GM12874 (cell line): ENCODE measurements around the gene ENPP7.

Experiments used
- TF ChIP-seq, protein P1 (sequence below): IDR thresholded peaks from 2 replicates; pipeline ENCODE4 v1.5.1; 2011; ENCODE audit warnings: low read depth, mild to moderate bottlenecking, control low read depth, low read length, moderate library complexity; ENCODE audit not compliant: insufficient read depth

ENPP7 gene

DNA sequence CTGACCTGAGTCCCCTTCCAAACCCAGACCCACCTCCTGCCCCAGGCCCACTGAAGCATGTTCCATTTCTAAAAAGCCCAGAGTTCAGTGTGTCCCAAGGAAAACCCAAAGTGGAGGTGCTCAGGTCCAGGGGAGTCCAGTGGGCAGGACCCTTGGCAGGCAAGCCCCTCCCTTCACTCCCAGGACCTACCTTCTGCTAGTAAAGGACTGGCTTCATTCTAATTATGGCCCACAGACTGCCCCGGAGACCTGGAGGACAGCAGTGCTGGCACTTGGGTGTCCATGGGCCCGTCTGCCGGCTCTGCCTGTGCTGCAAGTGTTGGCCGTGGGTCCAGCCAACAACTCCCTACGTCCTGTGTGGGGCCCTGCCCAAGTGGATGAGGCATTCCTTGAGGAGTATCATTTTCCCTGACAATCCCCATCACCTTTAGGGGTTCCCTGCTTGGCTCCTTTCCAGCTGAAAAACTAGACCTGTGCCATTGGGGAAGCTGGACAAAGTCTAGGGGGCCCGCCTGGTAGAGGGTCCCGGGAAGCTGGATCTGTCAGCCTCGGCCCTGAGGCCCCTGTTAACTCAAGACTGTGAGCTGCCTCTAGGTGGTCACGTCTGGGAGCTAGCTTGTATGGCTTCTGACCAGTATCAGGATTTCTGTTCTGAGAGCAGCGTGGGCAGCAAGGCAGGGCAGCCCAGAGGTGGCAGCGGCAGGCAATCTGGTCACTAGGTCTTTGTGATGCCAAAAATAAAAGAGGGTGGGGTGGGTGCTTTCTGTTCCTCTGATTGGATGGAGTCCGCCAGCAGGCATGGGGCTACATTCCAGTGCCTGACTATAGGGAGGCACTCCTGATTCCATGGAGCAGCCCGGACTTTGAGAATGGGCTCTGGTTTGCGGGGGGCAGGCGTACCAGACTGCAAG lies 55.4 kb downstream of the ENPP7 start:
- TF ChIP-seq, protein P1, sequence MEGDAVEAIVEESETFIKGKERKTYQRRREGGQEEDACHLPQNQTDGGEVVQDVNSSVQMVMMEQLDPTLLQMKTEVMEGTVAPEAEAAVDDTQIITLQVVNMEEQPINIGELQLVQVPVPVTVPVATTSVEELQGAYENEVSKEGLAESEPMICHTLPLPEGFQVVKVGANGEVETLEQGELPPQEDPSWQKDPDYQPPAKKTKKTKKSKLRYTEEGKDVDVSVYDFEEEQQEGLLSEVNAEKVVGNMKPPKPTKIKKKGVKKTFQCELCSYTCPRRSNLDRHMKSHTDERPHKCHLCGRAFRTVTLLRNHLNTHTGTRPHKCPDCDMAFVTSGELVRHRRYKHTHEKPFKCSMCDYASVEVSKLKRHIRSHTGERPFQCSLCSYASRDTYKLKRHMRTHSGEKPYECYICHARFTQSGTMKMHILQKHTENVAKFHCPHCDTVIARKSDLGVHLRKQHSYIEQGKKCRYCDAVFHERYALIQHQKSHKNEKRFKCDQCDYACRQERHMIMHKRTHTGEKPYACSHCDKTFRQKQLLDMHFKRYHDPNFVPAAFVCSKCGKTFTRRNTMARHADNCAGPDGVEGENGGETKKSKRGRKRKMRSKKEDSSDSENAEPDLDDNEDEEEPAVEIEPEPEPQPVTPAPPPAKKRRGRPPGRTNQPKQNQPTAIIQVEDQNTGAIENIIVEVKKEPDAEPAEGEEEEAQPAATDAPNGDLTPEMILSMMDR = no peak

DNA sequence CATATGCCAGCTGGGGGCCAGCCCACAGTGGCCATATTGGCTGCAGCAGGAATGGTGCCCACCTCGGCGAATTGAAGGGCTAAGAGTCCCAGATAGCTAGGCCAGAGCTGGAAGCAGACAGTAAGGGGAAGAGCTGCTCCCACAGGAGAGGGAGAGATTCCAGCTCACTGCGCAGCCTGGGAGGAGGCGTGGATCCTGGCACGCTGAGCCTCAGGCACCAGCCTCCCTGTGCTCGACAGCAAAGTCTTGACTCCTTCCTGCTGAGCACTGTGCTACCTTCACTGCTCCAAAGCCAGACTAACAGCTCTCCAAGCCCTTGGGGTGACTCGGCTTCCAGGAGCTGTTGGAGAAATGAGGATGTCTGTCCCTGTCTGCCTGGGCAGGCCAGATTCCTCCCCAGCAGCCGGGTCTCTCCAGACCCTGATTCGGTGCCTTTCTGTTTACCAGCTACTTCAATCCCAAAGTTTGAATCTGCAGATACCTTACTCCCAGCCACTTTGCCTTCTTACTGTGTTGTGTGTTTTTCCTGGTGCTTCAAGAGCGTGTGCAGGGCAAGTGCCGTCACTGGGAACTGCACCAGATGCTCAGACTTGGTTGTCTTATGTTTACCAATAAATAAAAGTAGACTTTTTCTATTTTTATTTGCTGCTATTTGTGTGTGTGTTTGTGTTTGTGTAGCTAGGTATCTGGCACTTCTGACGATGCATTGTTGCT lies 56.3 kb downstream of the ENPP7 start:
- TF ChIP-seq, protein P1 = no peak

DNA sequence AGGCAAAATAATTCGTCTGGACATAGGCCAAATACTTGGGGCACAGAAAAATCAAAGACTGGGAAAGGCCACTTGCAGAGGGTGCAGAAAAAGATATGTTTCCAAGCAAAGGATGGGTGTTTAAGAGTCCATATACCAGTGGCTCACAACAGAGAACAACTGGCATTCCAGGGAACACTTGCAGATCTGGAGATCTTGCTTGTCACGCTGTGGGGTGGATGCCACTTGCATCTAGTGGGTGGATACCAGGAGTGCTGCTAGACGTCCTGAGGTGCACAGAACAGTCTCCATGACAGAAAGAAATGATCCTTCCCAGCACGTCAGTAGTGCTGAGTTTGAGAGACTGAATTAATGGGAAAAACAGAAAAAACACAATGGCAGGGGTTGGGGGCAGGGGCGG lies 57.7 kb downstream of the ENPP7 start:
- TF ChIP-seq, protein P1 = no peak

DNA sequence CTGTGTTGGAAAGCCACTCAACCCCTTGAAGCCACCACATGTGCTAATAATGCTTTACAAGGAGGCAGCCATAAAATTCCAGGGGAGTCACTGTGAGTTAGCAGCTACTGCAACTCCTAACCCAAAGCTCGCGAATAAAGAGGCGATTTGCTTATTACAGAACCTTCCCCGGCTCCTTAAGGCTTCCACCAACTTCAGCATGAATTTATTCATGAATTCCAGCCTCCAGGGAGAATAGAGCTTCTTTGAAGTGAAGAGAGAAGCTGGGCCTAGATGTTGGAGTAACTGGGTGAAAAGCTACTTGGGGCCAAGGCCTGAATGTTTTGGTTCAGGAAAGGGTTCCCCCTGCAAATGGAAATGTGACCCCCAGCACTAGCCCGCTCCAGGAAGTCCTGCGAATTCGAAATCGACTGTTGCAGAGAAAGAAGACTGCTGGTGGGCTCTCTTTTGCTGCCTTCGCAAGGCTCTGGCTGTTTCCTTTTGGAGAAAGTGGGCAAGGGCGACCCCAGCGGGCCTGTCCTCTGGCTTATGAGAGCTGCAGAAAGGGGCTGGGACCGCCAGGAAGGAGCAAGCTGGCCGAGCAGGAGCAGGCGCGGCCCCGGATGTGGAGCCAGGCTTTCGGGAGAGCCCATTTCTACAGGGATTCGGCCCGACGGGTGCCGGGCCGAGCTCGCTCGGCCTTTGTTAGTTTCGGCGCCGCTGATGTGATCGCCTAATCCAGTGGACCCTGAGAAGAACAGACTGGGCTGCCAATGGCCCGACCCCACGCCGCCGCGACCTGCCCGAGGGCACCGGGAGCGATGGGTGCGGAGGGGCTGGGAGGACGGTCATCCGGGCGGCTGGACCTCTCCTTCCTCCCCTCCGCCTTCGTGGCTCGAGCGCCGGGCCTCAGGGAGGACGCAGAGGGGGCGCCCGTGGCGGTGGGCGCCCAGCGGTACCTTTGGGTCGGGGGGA lies 58.5 kb downstream of the ENPP7 start:
- TF ChIP-seq, protein P1 = no peak

DNA sequence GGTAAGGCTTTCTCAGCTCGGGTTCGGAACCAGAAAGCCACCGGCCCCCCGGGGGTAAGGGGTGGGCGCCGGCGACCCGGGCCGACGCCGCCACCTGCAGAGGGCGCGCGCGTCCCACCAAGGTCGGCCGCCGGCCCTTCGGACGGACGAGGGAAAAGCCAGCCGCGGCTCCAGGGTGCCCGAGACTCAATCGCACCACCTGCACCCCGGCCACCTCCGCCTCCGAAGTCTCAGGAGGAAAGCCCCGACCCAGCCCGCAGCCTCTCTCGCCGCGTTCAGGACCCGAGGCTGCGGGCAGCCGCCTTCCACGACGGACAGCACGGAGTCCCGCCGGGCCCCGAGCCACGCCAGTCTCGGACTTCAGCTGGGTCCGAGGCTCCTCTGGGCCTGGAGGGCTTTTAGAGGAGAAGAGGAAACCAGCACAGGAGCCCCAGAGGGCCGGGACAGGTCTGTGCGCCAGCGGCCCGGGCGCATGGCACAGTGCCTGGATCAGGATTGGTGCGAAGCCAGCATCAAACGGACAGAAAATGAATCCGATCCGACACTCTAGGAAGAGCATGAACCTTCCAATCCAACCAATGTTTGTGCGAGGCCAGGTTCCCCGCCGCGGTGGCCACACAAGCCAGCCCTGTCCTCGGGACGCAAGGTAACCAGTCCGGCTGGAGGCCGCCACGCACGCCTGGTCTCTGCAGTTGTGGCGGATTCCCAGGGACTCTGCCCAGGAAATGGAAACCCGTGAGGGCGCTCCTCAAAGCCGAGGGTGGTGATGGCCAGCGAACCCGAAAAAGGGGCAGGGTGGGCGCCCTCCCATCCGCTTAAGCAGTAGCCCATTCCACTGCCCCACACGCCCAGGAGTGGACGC lies 59.4 kb downstream of the ENPP7 start:
- TF ChIP-seq, protein P1 = peak; percentile 86

DNA sequence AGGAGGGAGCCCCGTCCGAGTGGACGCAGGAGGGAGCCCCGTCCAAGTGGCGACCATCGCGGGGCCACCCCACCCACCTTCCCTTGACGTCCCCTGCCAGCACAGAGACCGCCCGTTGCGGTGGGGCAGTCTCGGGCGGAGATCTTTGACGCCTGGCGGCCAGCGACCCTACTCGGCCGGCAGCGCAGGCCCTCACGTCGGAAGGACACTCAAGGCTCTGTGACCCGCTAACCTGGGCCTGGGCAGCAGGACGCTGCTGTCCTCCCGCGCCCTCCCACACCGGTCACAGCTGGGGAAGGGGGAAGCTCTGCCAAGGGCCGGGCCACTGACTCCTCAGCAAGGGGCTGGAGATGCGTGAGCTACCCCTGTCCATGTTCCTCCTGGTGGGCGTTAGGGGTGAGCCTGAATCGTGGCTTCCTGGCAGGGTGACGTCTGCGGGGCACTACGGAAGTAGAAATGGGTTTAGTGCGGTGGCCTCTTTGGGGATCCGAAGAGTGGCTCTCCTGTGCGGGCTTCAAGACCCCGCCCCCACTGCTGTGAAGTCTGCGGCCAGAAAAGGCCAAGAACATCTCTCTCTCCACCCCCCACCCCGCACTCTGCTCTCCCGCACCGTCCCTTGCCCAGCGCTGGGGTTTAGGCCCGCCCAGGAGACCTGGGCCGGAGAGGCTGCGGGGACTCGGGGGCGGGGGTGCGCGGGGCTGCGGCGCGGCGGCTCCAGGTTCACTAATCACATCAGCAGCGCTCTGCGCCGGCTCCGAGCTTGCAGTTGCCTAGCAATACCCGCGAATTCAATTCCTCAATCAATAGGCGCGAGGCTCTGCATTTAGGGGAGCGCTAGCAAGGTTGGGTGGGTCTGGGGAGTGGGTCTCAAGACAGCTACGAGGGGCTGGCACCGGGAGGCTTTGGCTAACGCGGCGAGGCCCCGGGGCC lies 60.3 kb downstream of the ENPP7 start:
- TF ChIP-seq, protein P1 = no peak
